GM23248 (cell line): ENCODE measurements around the gene GPS1. TPM values are rescaled to one million over a fixed set of nuclear protein-coding genes. Genes with fewer than 3 reads are reported as not detected.

Experiments used
- DNase-seq: peaks from one replicate; pipeline ENCODE4 v3.0.0-alpha.2; 2015
- H2AFZ ChIP-seq: fragments of 200-600 bp; sonication (generic); 2 replicates; pipeline ENCODE4 v1.6.1; 2016; ENCODE audit warnings: antibody characterized with exemption
- H3F3A ChIP-seq: fragments of 200-600 bp; sonication (generic); 2 replicates; pipeline ENCODE4 v1.6.1; 2016; ENCODE audit warnings: mild to moderate bottlenecking, antibody characterized with exemption, mixed run types; ENCODE audit not compliant: insufficient read depth
- H3K27ac ChIP-seq: fragments of 200-600 bp; sonication (generic); 2 replicates; pipeline ENCODE4 v1.5.1; 2016; ENCODE audit warnings: mild to moderate bottlenecking
- H3K27me3 ChIP-seq: fragments of 200-600 bp; sonication (generic); replicated peaks from 2 replicates; pipeline ENCODE4 v1.6.1; 2016; ENCODE audit warnings: mild to moderate bottlenecking; ENCODE audit not compliant: insufficient read depth
- H3K36me3 ChIP-seq: fragments of 200-600 bp; sonication (generic); 2 replicates; pipeline ENCODE4 v1.6.1; 2016; ENCODE audit warnings: low read depth, mild to moderate bottlenecking
- H3K4me1 ChIP-seq: fragments of 200-600 bp; sonication (generic); 2 replicates; pipeline ENCODE4 v1.6.1; 2016; ENCODE audit warnings: mild to moderate bottlenecking; ENCODE audit not compliant: insufficient read depth
- H3K4me2 ChIP-seq: fragments of 200-600 bp; sonication (generic); one replicate; pipeline ENCODE4 v1.6.1; 2016; ENCODE audit warnings: mild to moderate bottlenecking; ENCODE audit not compliant: unreplicated experiment
- H3K4me3 ChIP-seq: fragments of 200-600 bp; sonication (generic); 2 replicates; pipeline ENCODE4 v1.5.1; 2016; ENCODE audit warnings: mild to moderate bottlenecking
- H3K79me2 ChIP-seq: fragments of 200-600 bp; sonication (generic); 2 replicates; pipeline ENCODE4 v1.6.1; 2016; ENCODE audit warnings: mild to moderate bottlenecking; ENCODE audit not compliant: insufficient read depth
- H3K9ac ChIP-seq: fragments of 200-600 bp; sonication (generic); 2 replicates; pipeline ENCODE4 v1.6.1; 2016; ENCODE audit warnings: mild to moderate bottlenecking
- H3K9me2 ChIP-seq: fragments of 200-600 bp; sonication (generic); 2 replicates; pipeline ENCODE4 v1.6.1; 2016; ENCODE audit warnings: mixed run types, mild to moderate bottlenecking, moderate library complexity; ENCODE audit not compliant: insufficient read depth
- H3K9me3 ChIP-seq: fragments of 200-600 bp; sonication (generic); one replicate; pipeline ENCODE4 v1.6.1; 2017; ENCODE audit warnings: low read depth
- H4K20me1 ChIP-seq: fragments of 200-600 bp; sonication (generic); 2 replicates; pipeline ENCODE4 v1.6.0; 2016; ENCODE audit not compliant: insufficient read depth
- EZH2 ChIP-seq: fragments of 200-600 bp; sonication (generic); IDR thresholded peaks from 2 replicates; pipeline ENCODE4 v1.6.1; 2018; ENCODE audit warnings: antibody characterized with exemption, mild to moderate bottlenecking; ENCODE audit not compliant: insufficient read depth, poor library complexity, severe bottlenecking
- EZH2phosphoT487 ChIP-seq: fragments of 200-600 bp; sonication (generic); IDR thresholded peaks from 2 replicates; pipeline ENCODE4 v1.6.1; 2018; ENCODE audit warnings: antibody characterized with exemption, moderate library complexity, mild to moderate bottlenecking, low read depth; ENCODE audit not compliant: insufficient read depth
- WGBS, 2 experiments: methylation state at CpG; one replicate each; pipeline ENCODE4 v1.1.6; 2015 to 2017; ENCODE audit warnings: low lambda C conversion rate in 2 of 2, low coverage in 1 of 2; ENCODE audit errors: missing lambda C conversion rate in 2 of 2; 5-methylcytosine and 5-hydroxymethylcytosine counted together
- in situ Hi-C: fragments of 300-500 bp; cut with MboI; formaldehyde crosslinking; loops from 2 replicates; pipeline ENCODE4 v1.15.0; 2020
- polyA plus RNA-seq: library from polyadenylated mRNA; unstranded; fragments of >200 nt; fragmentation: Nextera tagmentation; extraction: Ambion mirVana; gene quantifications from 2 replicates; pipeline ENCODE4 v1.2.1, GENCODE V29; 2016
- total RNA-seq: library from RNA; depleted of rRNA; stranded (reverse); fragments of >200 nt; shearing (Covaris generic); gene quantifications from 2 replicates; pipeline ENCODE4 v1.2.3, GENCODE V29; 2014

Gene GPS1
- total and polyA plus RNA-seq, 2 experiments from 2014 or later, result 104 to 130 TPM

GRCh38 chr17:82048571-82048971, 3.1 kb upstream of the GPS1 start:
- H3K4me2 ChIP-seq, result no peak overlapping the region
- TF ChIP-seq EZH2phosphoT487, result no peak
- TF ChIP-seq EZH2, result no peak
- H3F3A ChIP-seq, result no peaks in the 10 kb centered on the region
- no peaks in the 10 kb centered on the region for H3K9me2 ChIP-seq
- no peaks in the 10 kb centered on the region for H3K9me3 ChIP-seq
- H2AFZ ChIP-seq, result no peak overlapping the region
- H3K4me3 ChIP-seq, result no peak overlapping the region
- no peaks in the 10 kb centered on the region for H4K20me1 ChIP-seq
- in situ Hi-C loops, result no loop called here
- WGBS, 2 experiments, result 85 to 90% methylated on average over 8 to 19 of the region's 20 CpGs
- peaks cover 26% of the 10 kb centered on the region for H3K79me2 ChIP-seq
- H3K27ac ChIP-seq, result no peak overlapping the region
- H3K9ac ChIP-seq, result no peak overlapping the region
- no peaks in the 10 kb centered on the region for H3K36me3 ChIP-seq
- no peak for DNase-seq
- no peaks in the 10 kb centered on the region for H3K27me3 ChIP-seq
- H3K4me1 ChIP-seq, result peaks cover 6% of the 10 kb centered on the region

DNA sequence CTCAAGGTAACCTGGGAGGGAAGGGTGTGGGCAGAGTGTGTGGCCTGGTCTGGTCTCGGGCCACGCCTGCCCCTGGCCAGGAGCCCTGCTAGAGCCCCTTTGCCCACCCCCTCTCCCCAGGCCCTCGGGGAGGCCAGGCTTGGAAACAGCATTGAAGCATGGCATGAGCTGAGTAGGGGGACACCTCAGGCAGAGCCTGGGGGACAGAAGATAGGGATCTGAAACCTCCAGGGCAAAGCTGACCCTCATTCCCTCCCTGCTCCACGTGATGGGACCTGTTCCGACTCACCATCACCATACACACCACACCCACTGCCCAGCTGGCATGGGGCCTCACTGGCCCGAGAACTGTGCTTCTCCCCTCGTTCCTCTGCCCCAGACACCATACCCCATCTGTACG, 2.6 kb upstream of the GPS1 start:
- Histone ChIP-seq H3K27ac (no peak overlapping the region), H3F3A (no peaks in the 10 kb centered on the region), H2AFZ (no peak overlapping the region), H3K9ac (no peak overlapping the region), H3K4me3 (no peak overlapping the region), H3K36me3 (no peaks in the 10 kb centered on the region), H4K20me1 (no peaks in the 10 kb centered on the region), H3K79me2 (peaks cover 31% of the 10 kb centered on the region), H3K27me3 (no peaks in the 10 kb centered on the region), H3K4me2 (no peak overlapping the region), H3K9me2 (no peaks in the 10 kb centered on the region), H3K9me3 (no peaks in the 10 kb centered on the region), H3K4me1 (peaks cover 6% of the 10 kb centered on the region)
- 65 to 70% methylated on average over 8 of the region's 8 CpGs for WGBS, 2 experiments
- in situ Hi-C loops, result no loop called here
- peak; percentile 31 for DNase-seq
- no peak for TF ChIP-seq EZH2phosphoT487
- TF ChIP-seq EZH2, result no peak

DNA sequence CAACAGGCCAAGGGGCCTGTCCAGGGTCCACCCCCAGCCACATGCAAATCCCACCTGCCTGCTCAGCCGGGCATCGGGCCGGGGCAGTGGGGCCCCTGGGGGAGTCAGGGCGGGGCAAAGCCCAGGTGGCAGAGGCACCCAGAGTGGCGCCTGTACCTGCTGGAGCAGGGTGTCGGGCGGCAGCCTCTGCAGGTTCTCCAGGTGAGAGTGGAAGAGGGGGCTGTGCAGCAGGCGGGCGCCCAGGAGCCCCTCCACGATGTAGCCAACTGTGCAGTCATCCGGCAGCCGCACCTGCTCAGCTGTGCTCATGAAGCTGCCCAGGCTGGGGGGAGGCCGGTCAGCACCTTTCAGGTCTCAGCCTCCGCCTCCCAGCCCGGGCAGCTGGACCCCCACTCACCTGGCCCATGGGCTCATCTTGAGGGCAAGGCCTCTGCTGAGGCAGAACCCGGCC, 2.2 kb upstream of the GPS1 start:
- Histone ChIP-seq H3K9me2 (no peaks in the 10 kb centered on the region), H3K9ac (no peak overlapping the region), H3K4me3 (no peak overlapping the region), H3K27ac (no peak overlapping the region), H3K9me3 (no peaks in the 10 kb centered on the region), H3K79me2 (peaks cover 33% of the 10 kb centered on the region), H2AFZ (no peak overlapping the region), H3F3A (no peaks in the 10 kb centered on the region), H3K36me3 (no peaks in the 10 kb centered on the region), H4K20me1 (no peaks in the 10 kb centered on the region), H3K4me1 (peaks cover 6% of the 10 kb centered on the region), H3K4me2 (no peak overlapping the region), H3K27me3 (no peaks in the 10 kb centered on the region)
- DNase-seq, result no peak
- in situ Hi-C loops, result no loop called here
- 92 to 94% methylated on average over 8 to 16 of the region's 16 CpGs for WGBS, 2 experiments
- TF ChIP-seq EZH2 (no peak), EZH2phosphoT487 (no peak)

- no peak overlapping the region for H2AFZ ChIP-seq
- peak overlapping the region; percentile 98 for H3K4me3 ChIP-seq
- H3K9me2 ChIP-seq, result no peaks in the 10 kb centered on the region
- H3K36me3 ChIP-seq, result no peaks in the 10 kb centered on the region
- no peaks in the 10 kb centered on the region for H3F3A ChIP-seq
- DNase-seq, result no peak
- peaks cover 33% of the 10 kb centered on the region for H3K79me2 ChIP-seq
- no peaks in the 10 kb centered on the region for H3K9me3 ChIP-seq
- WGBS, 2 experiments, result 86% methylated on average over 28 of the region's 28 CpGs
- peak overlapping the region; percentile 86 for H3K9ac ChIP-seq
- H3K27me3 ChIP-seq, result no peaks in the 10 kb centered on the region
- in situ Hi-C loops, result no loop called here
- TF ChIP-seq EZH2phosphoT487 (no peak), EZH2 (no peak)
- H3K27ac ChIP-seq, result no peak overlapping the region
- H3K4me2 ChIP-seq, result peak overlapping the region; percentile 65
- H4K20me1 ChIP-seq, result no peaks in the 10 kb centered on the region
- H3K4me1 ChIP-seq, result peaks cover 6% of the 10 kb centered on the region
Observed at GRCh38 chr17:82050152-82050760, 1.4 kb upstream of the GPS1 start.
